Activated CD4-positive, alpha-beta T cell treated with anti-CD3 and anti-CD28 coated beads for 1 hour (primary cell): ENCODE data around the gene VEGFB.

ENCODE experiments used
- DNase-seq: peaks from one replicate; pipeline ENCODE4 v3.0.0-alpha.2; 2020

Gene VEGFB

GRCh38 chr11:64284962-64285884 is 50.8 kb downstream of the VEGFB start, which contains the start of gene GPR137:
GPR137 (plus strand) TSS chr11:64285848; CDS start chr11:64286525, 677 bp downstream.
- peak; percentile 90 for DNase-seq

DNA sequence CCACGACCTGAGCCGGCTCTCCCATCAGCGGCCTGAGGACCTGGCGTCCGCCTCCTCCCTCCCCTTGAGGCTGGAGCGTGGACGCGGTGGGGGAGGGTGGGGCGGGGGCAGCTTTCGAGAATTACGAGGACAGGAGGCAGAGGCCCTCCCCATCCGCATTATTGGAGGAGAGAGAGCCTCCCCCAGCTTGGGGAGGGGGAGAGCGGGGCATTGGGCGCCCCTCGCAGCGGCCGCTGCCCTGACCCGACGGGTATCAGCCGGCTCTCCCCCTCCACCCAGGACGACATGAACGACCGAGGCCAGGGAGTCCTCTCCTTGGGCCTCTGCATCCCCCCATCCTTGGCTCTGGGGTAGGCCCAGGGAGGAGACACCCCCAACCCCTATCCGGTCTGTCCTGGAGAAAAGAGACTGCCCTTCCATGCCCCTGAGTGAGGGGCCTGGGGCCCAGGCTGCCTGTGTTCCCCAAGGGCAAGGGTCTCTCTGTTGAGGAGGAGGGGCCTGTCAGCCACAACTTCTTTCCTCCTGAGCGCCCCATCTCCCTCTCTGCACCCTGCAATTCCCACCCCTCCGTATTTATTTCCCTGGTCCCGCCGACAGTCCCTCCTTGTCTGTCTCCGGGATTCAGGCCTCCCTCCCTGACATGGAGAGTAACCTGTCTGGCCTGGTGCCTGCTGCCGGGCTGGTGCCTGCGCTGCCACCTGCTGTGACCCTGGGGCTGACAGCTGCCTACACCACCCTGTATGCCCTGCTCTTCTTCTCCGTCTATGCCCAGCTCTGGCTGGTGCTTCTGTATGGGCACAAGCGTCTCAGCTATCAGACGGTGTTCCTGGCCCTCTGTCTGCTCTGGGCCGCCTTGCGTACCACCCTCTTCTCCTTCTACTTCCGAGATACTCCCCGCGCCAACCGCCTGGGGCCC is 51.8 kb downstream of the VEGFB start:
- no peak for DNase-seq

DNA sequence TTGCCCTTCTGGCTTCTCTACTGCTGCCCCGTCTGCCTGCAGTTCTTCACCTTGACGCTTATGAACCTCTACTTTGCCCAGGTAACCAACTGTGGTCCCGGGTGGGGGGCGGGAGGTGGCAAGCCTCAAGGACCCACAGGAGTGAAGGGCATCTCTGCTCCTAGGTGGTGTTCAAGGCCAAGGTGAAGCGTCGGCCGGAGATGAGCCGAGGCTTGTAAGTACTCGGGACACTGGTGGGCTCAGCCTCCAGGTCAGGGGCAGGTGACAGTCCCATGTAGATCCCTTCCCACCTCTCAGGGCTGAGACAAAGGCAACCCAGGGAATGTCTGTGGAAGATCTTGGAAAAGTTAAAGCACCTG is 52.4 kb downstream of the VEGFB start:
- DNase-seq: no peak

DNA sequence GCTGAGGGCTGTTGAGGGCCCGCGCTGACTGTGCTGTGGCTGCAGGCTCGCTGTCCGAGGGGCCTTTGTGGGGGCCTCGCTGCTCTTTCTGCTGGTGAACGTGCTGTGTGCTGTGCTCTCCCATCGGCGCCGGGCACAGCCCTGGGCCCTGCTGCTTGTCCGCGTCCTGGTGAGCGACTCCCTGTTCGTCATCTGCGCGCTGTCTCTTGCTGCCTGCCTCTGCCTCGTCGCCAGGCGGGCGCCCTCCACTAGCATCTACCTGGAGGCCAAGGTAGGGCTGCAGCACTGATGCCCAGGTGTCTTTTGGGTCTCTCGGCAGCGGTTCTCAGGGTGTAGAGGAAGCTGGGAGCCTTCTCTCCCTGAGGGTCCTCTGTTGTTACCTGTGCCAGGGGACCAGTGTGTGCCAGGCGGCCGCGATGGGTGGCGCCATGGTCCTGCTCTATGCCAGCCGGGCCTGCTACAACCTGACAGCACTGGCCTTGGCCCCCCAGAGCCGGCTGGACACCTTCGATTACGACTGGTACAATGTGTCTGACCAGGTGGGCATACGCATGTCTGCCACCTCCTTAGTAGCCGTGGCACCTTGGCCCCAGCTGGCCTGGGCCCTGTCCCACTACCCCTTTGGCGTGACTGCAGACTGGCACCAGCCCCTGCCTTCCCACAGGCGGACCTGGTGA is 53.4 kb downstream of the VEGFB start:
- DNase-seq: no peak

GRCh38 chr11:64288353-64288750 is 54.0 kb downstream of the VEGFB start:
- DNase-seq: no peak
